Skeletal muscle satellite cell (primary cell): Measurements from ENCODE around the gene SERINC1.
A peak's percentile ranks its signal among the peaks of the same experiment; 100 is the strongest.

Experiments
- H3K27me3 ChIP-seq: 2 replicates; pipeline ENCODE4 v1.7.0; 2013; ENCODE audit warnings: low read length; ENCODE audit not compliant: control insufficient read depth, insufficient read depth
- H3K36me3 ChIP-seq: 2 replicates; pipeline ENCODE4 v1.7.0; 2013; ENCODE audit warnings: mild to moderate bottlenecking, control low read depth, low read length; ENCODE audit not compliant: insufficient read depth
- H3K4me1 ChIP-seq: 2 replicates; pipeline ENCODE4 v1.7.0; 2013; ENCODE audit warnings: low read length; ENCODE audit not compliant: control insufficient read depth, insufficient read depth
- H3K4me2 ChIP-seq: 2 replicates; pipeline ENCODE4 v1.7.0; 2013; ENCODE audit warnings: mild to moderate bottlenecking, low read length
- H3K4me3 ChIP-seq: 2 replicates; pipeline ENCODE4 v1.7.0; 2013; ENCODE audit warnings: low read length
- H3K9ac ChIP-seq: 2 replicates; pipeline ENCODE4 v1.7.0; 2013; ENCODE audit warnings: mild to moderate bottlenecking, low read depth, low read length, moderate library complexity
- H3K9me3 ChIP-seq: replicated peaks from 2 replicates; pipeline ENCODE4 v1.7.0; 2013; ENCODE audit warnings: mild to moderate bottlenecking, control low read depth, low read length

SERINC1 gene

GRCh38 chr6:122406187-122406586 is 65.4 kb downstream of the SERINC1 start:
- Histone ChIP-seq H3K9me3 (no peaks in the 10 kb centered on the region), H3K27me3 (no peaks in the 10 kb centered on the region), H3K9ac (no peak overlapping the region), H3K36me3 (no peaks in the 10 kb centered on the region), H3K4me3 (no peak overlapping the region), H3K4me2 (no peak overlapping the region), H3K4me1 (peaks cover 10% of the 10 kb centered on the region)

- H3K4me2 ChIP-seq, result no peak overlapping the region
- no peaks in the 10 kb centered on the region for H3K9me3 ChIP-seq
- peaks cover 17% of the 10 kb centered on the region for H3K4me1 ChIP-seq
- H3K36me3 ChIP-seq, result no peaks in the 10 kb centered on the region
- H3K4me3 ChIP-seq, result no peak overlapping the region
- no peaks in the 10 kb centered on the region for H3K27me3 ChIP-seq
- no peak overlapping the region for H3K9ac ChIP-seq
Observed at GRCh38 chr6:122405417-122405816, 66.2 kb downstream of the SERINC1 start.

GRCh38 chr6:122404444-122404843 is 67.2 kb downstream of the SERINC1 start:
- H3K9ac ChIP-seq, result no peak overlapping the region
- H3K4me3 ChIP-seq, result no peak overlapping the region
- H3K4me1 ChIP-seq, result peaks cover 18% of the 10 kb centered on the region
- H3K9me3 ChIP-seq, result no peaks in the 10 kb centered on the region
- H3K36me3 ChIP-seq, result no peaks in the 10 kb centered on the region
- no peak overlapping the region for H3K4me2 ChIP-seq
- H3K27me3 ChIP-seq, result no peaks in the 10 kb centered on the region

GRCh38 chr6:122401104-122401503 is 70.5 kb downstream of the SERINC1 start:
- H3K27me3 ChIP-seq, result no peaks in the 10 kb centered on the region
- peak overlapping the region; percentile 97 for H3K4me3 ChIP-seq
- peak overlapping the region; percentile 98 for H3K9ac ChIP-seq
- no peaks in the 10 kb centered on the region for H3K9me3 ChIP-seq
- peaks cover 14% of the 10 kb centered on the region for H3K4me1 ChIP-seq
- peak overlapping the region; percentile 95 for H3K4me2 ChIP-seq
- H3K36me3 ChIP-seq, result no peaks in the 10 kb centered on the region

GRCh38 chr6:122400462-122401089 is 71.0 kb downstream of the SERINC1 start:
- H3K4me2 ChIP-seq, result peak overlapping the region; percentile 95
- H3K4me3 ChIP-seq, result peak overlapping the region; percentile 97
- no peaks in the 10 kb centered on the region for H3K36me3 ChIP-seq
- H3K4me1 ChIP-seq, result peaks cover 14% of the 10 kb centered on the region
- peak overlapping the region; percentile 98 for H3K9ac ChIP-seq
- H3K27me3 ChIP-seq, result no peaks in the 10 kb centered on the region
- no peaks in the 10 kb centered on the region for H3K9me3 ChIP-seq

- Histone ChIP-seq H3K27me3 (no peaks in the 10 kb centered on the region), H3K4me1 (peaks cover 14% of the 10 kb centered on the region), H3K9ac (peak overlapping the region; percentile 98), H3K4me3 (peak overlapping the region; percentile 97), H3K9me3 (no peaks in the 10 kb centered on the region), H3K4me2 (peak overlapping the region; percentile 95), H3K36me3 (no peaks in the 10 kb centered on the region)
Observed at GRCh38 chr6:122400121-122400450, 71.5 kb downstream of the SERINC1 start.

GRCh38 chr6:122399348-122400120 is 72.1 kb downstream of the SERINC1 start, which contains the start of gene HSF2:
HSF2 (plus strand) TSS chr6:122399652; CDS start chr6:122399738, 86 bp downstream.
- Histone ChIP-seq H3K4me1 (peaks cover 14% of the 10 kb centered on the region), H3K4me2 (peak within 1 kb of the TSS; percentile 95), H3K27me3 (no peaks in the 10 kb centered on the region), H3K9me3 (no peaks in the 10 kb centered on the region), H3K9ac (peak within 1 kb of the TSS; percentile 98), H3K36me3 (no peaks in the 10 kb centered on the region), H3K4me3 (peak within 1 kb of the TSS; percentile 97)

GRCh38 chr6:122399055-122399347 is 72.6 kb downstream of the SERINC1 start:
- Histone ChIP-seq H3K27me3 (no peaks in the 10 kb centered on the region), H3K4me1 (peaks cover 14% of the 10 kb centered on the region), H3K4me3 (peak overlapping the region; percentile 23), H3K36me3 (no peaks in the 10 kb centered on the region), H3K9ac (peak overlapping the region; percentile 32), H3K4me2 (peak overlapping the region; percentile 69), H3K9me3 (no peaks in the 10 kb centered on the region)

- no peaks in the 10 kb centered on the region for H3K27me3 ChIP-seq
- H3K36me3 ChIP-seq, result no peaks in the 10 kb centered on the region
- H3K4me3 ChIP-seq, result no peak overlapping the region
- H3K4me2 ChIP-seq, result no peak overlapping the region
- no peak overlapping the region for H3K9ac ChIP-seq
- H3K9me3 ChIP-seq, result no peaks in the 10 kb centered on the region
- H3K4me1 ChIP-seq, result no peaks in the 10 kb centered on the region
Observed at GRCh38 chr6:122394016-122394415, 77.6 kb downstream of the SERINC1 start.

GRCh38 chr6:122393351-122393896 is 78.2 kb downstream of the SERINC1 start:
- Histone ChIP-seq H3K4me2 (no peak overlapping the region), H3K4me3 (no peak overlapping the region), H3K27me3 (no peaks in the 10 kb centered on the region), H3K4me1 (no peaks in the 10 kb centered on the region), H3K36me3 (no peaks in the 10 kb centered on the region), H3K9me3 (no peaks in the 10 kb centered on the region), H3K9ac (no peak overlapping the region)
